Fibroblast of lung (primary cell): ENCODE results near the gene PTCH2.

Experiments
- EZH2 ChIP-seq: IDR thresholded peaks from 2 replicates; pipeline ENCODE4 v1.5.1; 2012; ENCODE audit warnings: low read length, control low read depth, mild to moderate bottlenecking; ENCODE audit errors: missing control alignments
- TF ChIP-seq, protein P1 (sequence below), 2 donors: IDR thresholded peaks in 1 of 2; conservative IDR thresholded peaks in 1 of 2; 1 replicate in 1 of 2; 2 replicates in 1 of 2; pipeline ENCODE4 v1.5.1; 2011 to 2012; ENCODE audit warnings: low read length in 2 of 2, control low read depth in 1 of 2, inconsistent platforms in 1 of 2, low read depth in 1 of 2, mild to moderate bottlenecking in 1 of 2

- TF ChIP-seq, protein P1, sequence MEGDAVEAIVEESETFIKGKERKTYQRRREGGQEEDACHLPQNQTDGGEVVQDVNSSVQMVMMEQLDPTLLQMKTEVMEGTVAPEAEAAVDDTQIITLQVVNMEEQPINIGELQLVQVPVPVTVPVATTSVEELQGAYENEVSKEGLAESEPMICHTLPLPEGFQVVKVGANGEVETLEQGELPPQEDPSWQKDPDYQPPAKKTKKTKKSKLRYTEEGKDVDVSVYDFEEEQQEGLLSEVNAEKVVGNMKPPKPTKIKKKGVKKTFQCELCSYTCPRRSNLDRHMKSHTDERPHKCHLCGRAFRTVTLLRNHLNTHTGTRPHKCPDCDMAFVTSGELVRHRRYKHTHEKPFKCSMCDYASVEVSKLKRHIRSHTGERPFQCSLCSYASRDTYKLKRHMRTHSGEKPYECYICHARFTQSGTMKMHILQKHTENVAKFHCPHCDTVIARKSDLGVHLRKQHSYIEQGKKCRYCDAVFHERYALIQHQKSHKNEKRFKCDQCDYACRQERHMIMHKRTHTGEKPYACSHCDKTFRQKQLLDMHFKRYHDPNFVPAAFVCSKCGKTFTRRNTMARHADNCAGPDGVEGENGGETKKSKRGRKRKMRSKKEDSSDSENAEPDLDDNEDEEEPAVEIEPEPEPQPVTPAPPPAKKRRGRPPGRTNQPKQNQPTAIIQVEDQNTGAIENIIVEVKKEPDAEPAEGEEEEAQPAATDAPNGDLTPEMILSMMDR (conservative IDR thresholded peaks at IDR 0.05 in 1 of 2, IDR thresholded peaks at IDR 0.05 in 1 of 2; ENCODE audit: low read depth in 1 of 2, low read length in 2 of 2) = no peak
- TF ChIP-seq EZH2 = no peak
Observed at GRCh38 chr1:44811234-44811633, 31.8 kb downstream of the PTCH2 start.
